ENCODE measurements around the gene MAGEF1. TPM values are rescaled to one million over a fixed set of nuclear protein-coding genes. Genes with fewer than 3 reads are reported as not detected.

The MAGEF1 gene
- total RNA-seq, 1 donor from 2014 or later, result 56.3 TPM

DNA sequence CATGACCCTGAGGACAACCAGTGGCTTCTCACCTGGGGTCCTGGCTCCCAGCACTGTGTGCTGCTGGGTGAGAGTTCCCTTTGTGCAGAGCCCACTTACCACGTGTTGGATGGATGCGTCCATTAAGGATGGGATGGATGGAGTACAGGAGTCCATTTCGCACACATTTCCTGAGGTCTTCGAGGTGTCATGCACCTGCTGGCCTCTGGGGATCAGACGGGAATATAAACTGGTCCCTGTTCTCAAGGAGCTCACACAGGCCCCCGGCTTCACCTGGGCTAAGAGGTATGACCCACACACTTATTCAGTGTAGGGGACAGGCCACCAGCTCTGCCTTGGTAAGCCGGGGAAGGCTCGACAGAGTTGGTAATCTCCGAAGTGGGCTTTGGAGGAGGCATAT lies 39.5 kb downstream of the MAGEF1 start:
- no peak overlapping the region for H3K27ac Mint-ChIP-seq (ENCODE audit: unreplicated experiment)
- DNase-seq, result no peak
- peak; percentile 14 for TF ChIP-seq CTCF (IDR thresholded peaks at IDR 0.05; ENCODE audit: partially characterized antibody, unreplicated experiment)
- H3K4me1 Mint-ChIP-seq (ENCODE audit: low read depth, unreplicated experiment), result peaks cover 9% of the 10 kb centered on the region
- peaks cover 12% of the 10 kb centered on the region for H3K27me3 Mint-ChIP-seq (ENCODE audit: unreplicated experiment)
- H3K9me3 Mint-ChIP-seq (ENCODE audit: unreplicated experiment), result peaks cover 4% of the 10 kb centered on the region
- no peak overlapping the region for H3K4me3 Mint-ChIP-seq (ENCODE audit: unreplicated experiment)
- no peaks in the 10 kb centered on the region for H3K36me3 Mint-ChIP-seq (ENCODE audit: unreplicated experiment)

- Mint-ChIP-seq H3K9me3 (ENCODE audit: unreplicated experiment) (no peaks in the 10 kb centered on the region), H3K4me1 (ENCODE audit: low read depth, unreplicated experiment) (peaks cover 2% of the 10 kb centered on the region), H3K4me3 (ENCODE audit: unreplicated experiment) (no peak overlapping the region), H3K36me3 (ENCODE audit: unreplicated experiment) (no peaks in the 10 kb centered on the region), H3K27ac (ENCODE audit: unreplicated experiment) (no peak overlapping the region), H3K27me3 (ENCODE audit: unreplicated experiment) (peaks cover 8% of the 10 kb centered on the region)
- no peak for TF ChIP-seq CTCF (IDR thresholded peaks at IDR 0.05; ENCODE audit: partially characterized antibody, unreplicated experiment)
- no peak for DNase-seq
Observed at GRCh38 chr3:184670091-184670602, 41.7 kb downstream of the MAGEF1 start.

DNA sequence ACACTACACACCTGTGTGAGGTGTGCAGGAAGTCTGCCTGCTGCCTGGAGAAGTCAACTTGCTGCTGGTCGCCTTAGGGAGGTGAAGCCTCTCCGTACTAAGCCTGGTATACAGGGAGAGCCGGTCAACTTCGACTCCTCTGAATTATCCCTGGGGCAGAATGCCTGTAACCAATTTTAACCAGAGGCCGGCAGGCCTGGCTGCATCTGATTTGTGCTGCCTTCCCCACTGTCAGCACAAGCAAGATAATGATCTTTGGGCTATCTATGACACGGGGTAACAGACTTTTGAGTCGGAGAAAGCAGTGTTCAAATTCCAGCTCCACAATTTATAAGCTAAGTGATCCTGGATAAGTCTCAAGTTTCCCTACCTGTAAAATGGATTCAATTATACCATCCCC lies 42.3 kb downstream of the MAGEF1 start:
- Mint-ChIP-seq H3K27ac (ENCODE audit: unreplicated experiment) (no peak overlapping the region), H3K36me3 (ENCODE audit: unreplicated experiment) (no peaks in the 10 kb centered on the region), H3K9me3 (ENCODE audit: unreplicated experiment) (no peaks in the 10 kb centered on the region), H3K27me3 (ENCODE audit: unreplicated experiment) (peaks cover 6% of the 10 kb centered on the region), H3K4me3 (ENCODE audit: unreplicated experiment) (no peak overlapping the region), H3K4me1 (ENCODE audit: low read depth, unreplicated experiment) (peaks cover 2% of the 10 kb centered on the region)
- no peak for TF ChIP-seq CTCF (IDR thresholded peaks at IDR 0.05; ENCODE audit: partially characterized antibody, unreplicated experiment)
- DNase-seq, result no peak

DNA sequence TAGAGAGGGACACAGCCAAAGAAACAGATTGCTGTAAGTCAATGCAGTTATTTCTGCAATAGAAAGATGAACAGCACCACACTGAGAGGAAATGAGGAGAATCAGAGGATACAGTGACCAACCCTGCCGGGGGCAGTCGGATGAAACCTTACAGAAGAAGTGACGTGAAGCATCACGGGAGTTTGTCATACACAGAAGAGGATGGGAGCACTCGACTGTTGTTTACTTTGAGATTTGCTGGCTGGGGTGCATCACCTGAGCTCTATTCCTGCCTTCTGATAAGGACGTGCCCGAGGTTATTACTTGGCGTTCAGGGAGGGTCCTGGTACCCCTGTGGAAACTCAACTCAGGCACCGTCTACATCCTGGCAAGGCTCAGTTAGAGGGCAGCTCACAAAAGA lies 45.4 kb downstream of the MAGEF1 start:
- peaks cover 3% of the 10 kb centered on the region for H3K27me3 Mint-ChIP-seq (ENCODE audit: unreplicated experiment)
- no peak for DNase-seq
- H3K4me3 Mint-ChIP-seq (ENCODE audit: unreplicated experiment), result no peak overlapping the region
- TF ChIP-seq CTCF (IDR thresholded peaks at IDR 0.05; ENCODE audit: partially characterized antibody, unreplicated experiment), result no peak
- H3K27ac Mint-ChIP-seq (ENCODE audit: unreplicated experiment), result no peak overlapping the region
- peaks cover 2% of the 10 kb centered on the region for H3K4me1 Mint-ChIP-seq (ENCODE audit: low read depth, unreplicated experiment)
- H3K36me3 Mint-ChIP-seq (ENCODE audit: unreplicated experiment), result no peaks in the 10 kb centered on the region
- H3K9me3 Mint-ChIP-seq (ENCODE audit: unreplicated experiment), result no peaks in the 10 kb centered on the region

- no peak overlapping the region for H3K27ac Mint-ChIP-seq (ENCODE audit: unreplicated experiment)
- no peak overlapping the region for H3K4me3 Mint-ChIP-seq (ENCODE audit: unreplicated experiment)
- H3K27me3 Mint-ChIP-seq (ENCODE audit: unreplicated experiment), result peaks cover 1% of the 10 kb centered on the region
- no peak for TF ChIP-seq CTCF (IDR thresholded peaks at IDR 0.05; ENCODE audit: partially characterized antibody, unreplicated experiment)
- peaks cover 2% of the 10 kb centered on the region for H3K9me3 Mint-ChIP-seq (ENCODE audit: unreplicated experiment)
- H3K4me1 Mint-ChIP-seq (ENCODE audit: low read depth, unreplicated experiment), result peaks cover 2% of the 10 kb centered on the region
- no peak for DNase-seq
- H3K36me3 Mint-ChIP-seq (ENCODE audit: unreplicated experiment), result no peaks in the 10 kb centered on the region
Observed at GRCh38 chr3:184665101-184665500, 46.8 kb downstream of the MAGEF1 start.

All from glutamatergic neuron (in vitro differentiated cells).